SKM-1 (cell line): Measurements from ENCODE around the gene DDI2.

Source experiments
- DNase-seq: peaks from one replicate; lab custom pipeline; 2025; ENCODE audit not compliant: unreplicated experiment; lab: John Stamatoyannopoulos, UW

DDI2 gene

GRCh38 chr1:15605398-15606383 is 11.6 kb upstream of the DDI2 start:
- no peak for DNase-seq

- no peak for DNase-seq
Observed at GRCh38 chr1:15609631-15610030, 7.6 kb upstream of the DDI2 start.

- DNase-seq, result no peak
Observed at GRCh38 chr1:15610167-15610566, 7.1 kb upstream of the DDI2 start.

GRCh38 chr1:15616373-15617172 is 685 bp upstream of the DDI2 start:
- no peak for DNase-seq

- DNase-seq, result no peak
Observed at GRCh38 chr1:15618077-15618654, 908 bp downstream of the DDI2 start.

GRCh38 chr1:15618655-15619525 is 1.6 kb downstream of the DDI2 start:
- no peak for DNase-seq

- DNase-seq, result no peak
Observed at GRCh38 chr1:15620155-15620545, 2.9 kb downstream of the DDI2 start.

GRCh38 chr1:15620902-15621682 is 3.8 kb downstream of the DDI2 start:
- no peak for DNase-seq

- DNase-seq, result no peak
Observed at GRCh38 chr1:15621975-15622374, 4.7 kb downstream of the DDI2 start.

GRCh38 chr1:15622712-15623373 is 5.6 kb downstream of the DDI2 start:
- DNase-seq, result no peak

- DNase-seq, result no peak
Observed at GRCh38 chr1:15623435-15623834, 6.2 kb downstream of the DDI2 start.

- DNase-seq, result no peak
Observed at GRCh38 chr1:15624133-15624714, 7.0 kb downstream of the DDI2 start.

- no peak for DNase-seq
Observed at GRCh38 chr1:15625056-15625917, 8.0 kb downstream of the DDI2 start.

- DNase-seq, result no peak
Observed at GRCh38 chr1:15626269-15626950, 9.2 kb downstream of the DDI2 start.

- DNase-seq, result no peak
Observed at GRCh38 chr1:15627343-15627988, 10.2 kb downstream of the DDI2 start.

GRCh38 chr1:15628003-15628402 is 10.7 kb downstream of the DDI2 start:
- no peak for DNase-seq
